Measurements from ENCODE around the gene ATP2B2. TPM values are rescaled to one million over a fixed set of nuclear protein-coding genes. Genes with fewer than 3 reads are reported as not detected.

The ATP2B2 gene
- polyA plus RNA-seq, 3 donors: not detected

DNA sequence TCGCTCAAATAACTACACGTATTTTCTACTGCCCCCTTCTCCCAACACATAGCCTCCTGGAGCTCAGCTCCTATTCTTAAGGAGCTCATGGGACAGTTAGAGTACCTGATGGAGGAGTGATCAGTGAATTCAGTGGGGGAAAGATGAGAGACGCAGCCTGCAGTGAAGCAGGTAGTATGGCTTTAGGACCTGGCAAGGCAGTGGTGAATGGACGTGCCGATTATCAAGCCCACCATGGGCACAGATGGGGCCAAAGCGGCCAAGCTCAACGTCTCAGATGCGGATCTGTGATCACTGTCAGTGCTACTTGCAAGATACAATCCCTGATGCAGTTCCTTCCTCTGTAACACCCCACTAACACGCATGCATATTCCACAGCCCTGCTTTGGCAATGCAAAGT is 45.8 kb upstream of the ATP2B2 start:
- intact Hi-C loops (cut with micrococcal nuclease): no loop called here
- Histone ChIP-seq H3K36me3 (replicated peaks in 1 of 2; ENCODE audit: control insufficient read depth in 1 of 2, insufficient read depth in 2 of 2, low read length in 2 of 2) (no peaks in the 10 kb centered on the region), H2AFZ (ENCODE audit: insufficient read depth, low read depth, low read length, poor library complexity, severe bottlenecking) (peak overlapping the region; percentile 15), H3K9me3 (replicated peaks in 1 of 2; ENCODE audit: control insufficient read depth in 1 of 2, insufficient read depth in 1 of 2, low read length in 2 of 2) (no peaks in the 10 kb centered on the region), H4K20me1 (ENCODE audit: insufficient read depth, low read length) (no peaks in the 10 kb centered on the region), H3K27ac (ENCODE audit: low read depth in 1 of 2, low read length in 2 of 2) (peak overlapping the region in 1 of 2 donors; percentile 22), H3K27me3 (ENCODE audit: control insufficient read depth in 2 of 2, insufficient read depth in 2 of 2, low read length in 2 of 2) (no peaks in the 10 kb centered on the region), H3K4me1 (ENCODE audit: control insufficient read depth in 1 of 2, insufficient read depth in 2 of 2, low read length in 2 of 2) (peaks cover 21 to 22% of the 10 kb centered on the region in 2 donors), H3K4me3 (replicated peaks in 1 of 3; ENCODE audit: low read depth in 2 of 3, low read length in 3 of 3) (no peak overlapping the region), H3K9ac (ENCODE audit: insufficient read depth, low read length, poor library complexity, severe bottlenecking) (no peak overlapping the region), H3K79me2 (ENCODE audit: insufficient read depth, low read length) (no peaks in the 10 kb centered on the region), H3K4me2 (replicated peaks; ENCODE audit: extremely low read depth, low read length, poor library complexity, severe bottlenecking) (peak overlapping the region; percentile 36)
- H3K4me1 Mint-ChIP-seq: peaks cover 30% of the 10 kb centered on the region
- TF ChIP-seq, protein P1, sequence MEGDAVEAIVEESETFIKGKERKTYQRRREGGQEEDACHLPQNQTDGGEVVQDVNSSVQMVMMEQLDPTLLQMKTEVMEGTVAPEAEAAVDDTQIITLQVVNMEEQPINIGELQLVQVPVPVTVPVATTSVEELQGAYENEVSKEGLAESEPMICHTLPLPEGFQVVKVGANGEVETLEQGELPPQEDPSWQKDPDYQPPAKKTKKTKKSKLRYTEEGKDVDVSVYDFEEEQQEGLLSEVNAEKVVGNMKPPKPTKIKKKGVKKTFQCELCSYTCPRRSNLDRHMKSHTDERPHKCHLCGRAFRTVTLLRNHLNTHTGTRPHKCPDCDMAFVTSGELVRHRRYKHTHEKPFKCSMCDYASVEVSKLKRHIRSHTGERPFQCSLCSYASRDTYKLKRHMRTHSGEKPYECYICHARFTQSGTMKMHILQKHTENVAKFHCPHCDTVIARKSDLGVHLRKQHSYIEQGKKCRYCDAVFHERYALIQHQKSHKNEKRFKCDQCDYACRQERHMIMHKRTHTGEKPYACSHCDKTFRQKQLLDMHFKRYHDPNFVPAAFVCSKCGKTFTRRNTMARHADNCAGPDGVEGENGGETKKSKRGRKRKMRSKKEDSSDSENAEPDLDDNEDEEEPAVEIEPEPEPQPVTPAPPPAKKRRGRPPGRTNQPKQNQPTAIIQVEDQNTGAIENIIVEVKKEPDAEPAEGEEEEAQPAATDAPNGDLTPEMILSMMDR (IDR thresholded peaks at IDR 0.05): no peak
- H3K4me3 Mint-ChIP-seq: no peak overlapping the region
- no peaks in the 10 kb centered on the region for H3K36me3 Mint-ChIP-seq
- peaks cover 0 to 5% (median 3%) of the 10 kb centered on the region in 3 donors for H3K27me3 Mint-ChIP-seq (ENCODE audit: low read depth in 3 of 3)
- no peaks in the 10 kb centered on the region for H3K9me3 Mint-ChIP-seq
- H3K27ac Mint-ChIP-seq: peak overlapping the region in 6 of 7 donors; percentile 2 to 85 (median 53)
- DNase-seq: no peak
- WGBS (ENCODE audit: insufficient coverage): 88% methylated on average over 3 of the region's 9 CpGs

DNA sequence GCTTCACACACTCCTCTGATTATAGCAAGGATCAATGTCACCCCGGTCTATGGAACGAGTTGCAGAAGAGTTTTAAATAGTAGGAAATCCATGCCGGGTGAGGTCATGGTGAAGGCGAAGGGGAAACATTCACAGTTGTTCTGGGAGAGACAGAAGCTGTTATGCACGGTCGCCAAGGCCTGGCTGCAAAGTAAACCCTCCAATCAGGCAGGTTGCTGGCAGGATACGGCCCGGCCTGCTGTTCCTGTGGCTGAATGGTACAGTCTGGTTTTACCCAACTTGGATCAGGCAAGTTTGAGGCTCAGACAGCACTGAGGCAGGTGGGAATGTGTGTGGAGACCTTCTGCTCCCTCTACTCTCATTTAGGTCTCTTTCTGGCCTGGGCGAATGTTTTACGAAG is 45.3 kb upstream of the ATP2B2 start:
- Histone ChIP-seq H3K36me3 (replicated peaks in 1 of 2; ENCODE audit: control insufficient read depth in 1 of 2, insufficient read depth in 2 of 2, low read length in 2 of 2) (no peaks in the 10 kb centered on the region), H3K4me1 (ENCODE audit: control insufficient read depth in 1 of 2, insufficient read depth in 2 of 2, low read length in 2 of 2) (peaks cover 21 to 22% of the 10 kb centered on the region in 2 donors), H3K9ac (ENCODE audit: insufficient read depth, low read length, poor library complexity, severe bottlenecking) (no peak overlapping the region), H3K9me3 (replicated peaks in 1 of 2; ENCODE audit: control insufficient read depth in 1 of 2, insufficient read depth in 1 of 2, low read length in 2 of 2) (no peaks in the 10 kb centered on the region), H4K20me1 (ENCODE audit: insufficient read depth, low read length) (no peaks in the 10 kb centered on the region), H2AFZ (ENCODE audit: insufficient read depth, low read depth, low read length, poor library complexity, severe bottlenecking) (peak overlapping the region; percentile 15), H3K27ac (ENCODE audit: low read depth in 1 of 2, low read length in 2 of 2) (no peak overlapping the region), H3K79me2 (ENCODE audit: insufficient read depth, low read length) (no peaks in the 10 kb centered on the region), H3K4me2 (replicated peaks; ENCODE audit: extremely low read depth, low read length, poor library complexity, severe bottlenecking) (no peak overlapping the region), H3K27me3 (ENCODE audit: control insufficient read depth in 2 of 2, insufficient read depth in 2 of 2, low read length in 2 of 2) (no peaks in the 10 kb centered on the region), H3K4me3 (replicated peaks in 1 of 3; ENCODE audit: low read depth in 2 of 3, low read length in 3 of 3) (no peak overlapping the region)
- Mint-ChIP-seq H3K36me3 (no peaks in the 10 kb centered on the region), H3K4me3 (no peak overlapping the region), H3K27ac (peak overlapping the region in 1 of 7 donors; percentile 18), H3K4me1 (peaks cover 30% of the 10 kb centered on the region), H3K27me3 (ENCODE audit: low read depth in 3 of 3) (peaks cover 0 to 5% (median 4%) of the 10 kb centered on the region in 3 donors), H3K9me3 (no peaks in the 10 kb centered on the region)
- no peak for DNase-seq
- TF ChIP-seq, protein P1 (IDR thresholded peaks at IDR 0.05): no peak
- intact Hi-C loops (cut with micrococcal nuclease): no loop called here
- 81% methylated on average over 7 of the region's 10 CpGs for WGBS (ENCODE audit: insufficient coverage)
